Stimulated activated memory B cell treated with anti-CD40 and anti-IgM and Interleukin-4, amounts not matched to agents 10 μg/mL and 1 μg/mL and 100 μg/mL, for 72 hours (primary cell): ENCODE data around the gene ZNF491.
A peak's percentile ranks its signal among the peaks of the same experiment; 100 is the strongest.
"Not testable (repeated sequence)": the region's sequence is repeated elsewhere in the genome, so short reads cannot be mapped to it uniquely, and the experiment has no call there.

Source experiments
- ATAC-seq: fragments of 150-1000 bp; cut with Tn5 transposase; 2 replicates; pipeline ENCODE4 v1.10.0; 2021
- H3K27ac Mint-ChIP-seq: one replicate; pipeline ENCODE4 v1.8.0; 2022; ENCODE audit warnings: mild to moderate bottlenecking, mixed read lengths
- H3K27me3 Mint-ChIP-seq: one replicate; pipeline ENCODE4 v1.8.0; 2022; ENCODE audit warnings: mixed read lengths
- H3K36me3 Mint-ChIP-seq: one replicate; pipeline ENCODE4 v1.8.0; 2022; ENCODE audit warnings: mixed read lengths
- H3K4me1 Mint-ChIP-seq: one replicate; pipeline ENCODE4 v1.8.0; 2022; ENCODE audit warnings: mixed read lengths
- H3K4me3 Mint-ChIP-seq: one replicate; pipeline ENCODE4 v1.8.0; 2022; ENCODE audit warnings: mild to moderate bottlenecking, moderate library complexity, mixed read lengths
- H3K9me3 Mint-ChIP-seq: one replicate; pipeline ENCODE4 v1.8.0; 2022; ENCODE audit warnings: mixed read lengths

ZNF491 gene

GRCh38 chr19:11833541-11833940 lies 35.2 kb downstream of the ZNF491 start:
- H3K36me3 Mint-ChIP-seq: peaks cover 53% of the 10 kb centered on the region
- no peaks in the 10 kb centered on the region for H3K27me3 Mint-ChIP-seq
- peaks cover 16% of the 10 kb centered on the region for H3K4me1 Mint-ChIP-seq
- H3K9me3 Mint-ChIP-seq: peaks cover 16% of the 10 kb centered on the region
- H3K27ac Mint-ChIP-seq: no peak overlapping the region
- no peak for ATAC-seq
- no peak overlapping the region for H3K4me3 Mint-ChIP-seq

GRCh38 chr19:11835626-11836066 lies 37.3 kb downstream of the ZNF491 start:
- H3K27ac Mint-ChIP-seq, H3K4me3 Mint-ChIP-seq, ATAC-seq, H3K27me3 Mint-ChIP-seq, H3K4me1 Mint-ChIP-seq: not testable (repeated sequence)
- Mint-ChIP-seq H3K36me3 (peaks cover 40% of the 10 kb centered on the region), H3K9me3 (peaks cover 13% of the 10 kb centered on the region)

- no peaks in the 10 kb centered on the region for H3K9me3 Mint-ChIP-seq
- no peak for ATAC-seq
- H3K4me1 Mint-ChIP-seq: peaks cover 14% of the 10 kb centered on the region
- no peaks in the 10 kb centered on the region for H3K36me3 Mint-ChIP-seq
- H3K27ac Mint-ChIP-seq: no peak overlapping the region
- no peaks in the 10 kb centered on the region for H3K27me3 Mint-ChIP-seq
- H3K4me3 Mint-ChIP-seq: no peak overlapping the region
These were observed 45.4 kb downstream of the ZNF491 start for GRCh38 chr19:11843722-11844121.

GRCh38 chr19:11847615-11848014 lies 49.3 kb downstream of the ZNF491 start:
- not testable (repeated sequence) for H3K27me3 Mint-ChIP-seq, ATAC-seq, H3K4me3 Mint-ChIP-seq, H3K9me3 Mint-ChIP-seq
- Mint-ChIP-seq H3K36me3 (peaks cover 14% of the 10 kb centered on the region), H3K4me1 (peaks cover 36% of the 10 kb centered on the region), H3K27ac (peak overlapping the region; percentile 82)

GRCh38 chr19:11848200-11848593 lies 49.9 kb downstream of the ZNF491 start:
- H3K36me3 Mint-ChIP-seq: peaks cover 14% of the 10 kb centered on the region
- H3K4me3 Mint-ChIP-seq: peak overlapping the region; percentile 89
- H3K4me1 Mint-ChIP-seq: peaks cover 36% of the 10 kb centered on the region
- peak overlapping the region; percentile 82 for H3K27ac Mint-ChIP-seq
- ATAC-seq: no peak
- no peaks in the 10 kb centered on the region for H3K9me3 Mint-ChIP-seq
- no peaks in the 10 kb centered on the region for H3K27me3 Mint-ChIP-seq

GRCh38 chr19:11848594-11849469 lies 50.5 kb downstream of the ZNF491 start, which contains the start of gene ZNF439:
Gene ZNF439, plus strand, starts transcription at chr19:11848726. Its CDS starts 142 bp downstream, at chr19:11848868.
- no peaks in the 10 kb centered on the region for H3K27me3 Mint-ChIP-seq
- peak; percentile 100 for ATAC-seq
- H3K27ac Mint-ChIP-seq: peak within 1 kb of the TSS; percentile 82
- H3K4me3 Mint-ChIP-seq: peak within 1 kb of the TSS; percentile 89
- no peaks in the 10 kb centered on the region for H3K9me3 Mint-ChIP-seq
- peaks cover 14% of the 10 kb centered on the region for H3K36me3 Mint-ChIP-seq
- peaks cover 36% of the 10 kb centered on the region for H3K4me1 Mint-ChIP-seq

- H3K27me3 Mint-ChIP-seq, H3K9me3 Mint-ChIP-seq, H3K27ac Mint-ChIP-seq, H3K4me3 Mint-ChIP-seq, ATAC-seq: not testable (repeated sequence)
- Mint-ChIP-seq H3K36me3 (peaks cover 20% of the 10 kb centered on the region), H3K4me1 (peaks cover 36% of the 10 kb centered on the region)
These were observed 52.0 kb downstream of the ZNF491 start for GRCh38 chr19:11850289-11850688.

GRCh38 chr19:11853358-11853757 lies 55.0 kb downstream of the ZNF491 start:
- H3K27ac Mint-ChIP-seq: no peak overlapping the region
- no peak overlapping the region for H3K4me3 Mint-ChIP-seq
- ATAC-seq: no peak
- H3K9me3 Mint-ChIP-seq: peaks cover 5% of the 10 kb centered on the region
- H3K4me1 Mint-ChIP-seq: peaks cover 37% of the 10 kb centered on the region
- H3K36me3 Mint-ChIP-seq: peaks cover 47% of the 10 kb centered on the region
- no peaks in the 10 kb centered on the region for H3K27me3 Mint-ChIP-seq

- H3K4me3 Mint-ChIP-seq: no peak overlapping the region
- no peaks in the 10 kb centered on the region for H3K27me3 Mint-ChIP-seq
- H3K4me1 Mint-ChIP-seq: peaks cover 12% of the 10 kb centered on the region
- H3K36me3 Mint-ChIP-seq: peaks cover 66% of the 10 kb centered on the region
- H3K9me3 Mint-ChIP-seq: peaks cover 14% of the 10 kb centered on the region
- no peak overlapping the region for H3K27ac Mint-ChIP-seq
- ATAC-seq: no peak
These were observed 58.4 kb downstream of the ZNF491 start for GRCh38 chr19:11856596-11857250.
